MCF 10A (cell line): Measurements from ENCODE around the gene MAP3K8. TPM values are rescaled to one million over a fixed set of nuclear protein-coding genes. Genes with fewer than 3 reads are reported as not detected.
A peak's percentile ranks its signal among the peaks of the same experiment; 100 is the strongest.

Source experiments
- BruUV-seq: library from RNA; stranded (reverse); fragments of 400-500 nt; replicated peaks from 2 replicates; lab custom pipeline; 2021; lab: Mats Ljungman, UMichigan
- CTCF ChIA-PET: fragments of 300-600 bp; sonication (Branson Sonifier 250); formaldehyde crosslinking; extraction: SDS; loops from one replicate; lab custom pipeline; 2021; ENCODE audit warnings: antibody characterized with exemption, inconsistent platforms; lab: Yijun Ruan, JAX
- POLR2A ChIA-PET: fragments of 300-600, 350-650 bp; sonication (Branson Sonifier 250); formaldehyde crosslinking; extraction: SDS; loops from one replicate; lab custom pipeline; 2020; ENCODE audit warnings: antibody characterized with exemption, inconsistent platforms; lab: Yijun Ruan, JAX
- DNase-seq: peaks from one replicate; pipeline ENCODE4 v3.0.0-alpha.2; 2018; ENCODE audit not compliant: unreplicated experiment
- H3K27ac Mint-ChIP-seq: one replicate; pipeline ENCODE4 v1.8.0; 2022; ENCODE audit warnings: mild to moderate bottlenecking, low read depth, mixed read lengths; ENCODE audit not compliant: unreplicated experiment
- H3K27me3 Mint-ChIP-seq: one replicate; pipeline ENCODE4 v1.8.0; 2022; ENCODE audit warnings: mixed read lengths; ENCODE audit not compliant: insufficient read depth, unreplicated experiment
- H3K36me3 Mint-ChIP-seq: one replicate; pipeline ENCODE4 v1.8.0; 2022; ENCODE audit warnings: mild to moderate bottlenecking, moderate library complexity, mixed read lengths; ENCODE audit not compliant: insufficient read depth, unreplicated experiment
- H3K4me1 Mint-ChIP-seq: one replicate; pipeline ENCODE4 v1.8.0; 2022; ENCODE audit warnings: mixed read lengths; ENCODE audit not compliant: insufficient read depth, unreplicated experiment
- H3K4me3 Mint-ChIP-seq: one replicate; pipeline ENCODE4 v1.8.0; 2022; ENCODE audit warnings: mild to moderate bottlenecking, moderate library complexity, mixed read lengths; ENCODE audit not compliant: unreplicated experiment
- H3K9me3 Mint-ChIP-seq: one replicate; pipeline ENCODE4 v1.8.0; 2022; ENCODE audit warnings: mixed read lengths; ENCODE audit not compliant: unreplicated experiment
- CTCF ChIP-seq: fragments of 200-600 bp; IDR thresholded peaks from one replicate; pipeline ENCODE4 v1.8.0; 2022; ENCODE audit warnings: antibody characterized with exemption, mild to moderate bottlenecking; ENCODE audit not compliant: unreplicated experiment
- intact Hi-C: fragments of 100-400 bp; cut with micrococcal nuclease; formaldehyde crosslinking; loops from 2 replicates; pipeline ENCODE4 v1.14.1; 2022
- total RNA-seq: library from RNA; stranded (reverse); gene quantifications from 2 replicates; pipeline ENCODE4 v1.2.3, GENCODE V29; 2022

The MAP3K8 gene
- total RNA-seq, 1 experiment from 2014 or later = 1.5 TPM

DNA sequence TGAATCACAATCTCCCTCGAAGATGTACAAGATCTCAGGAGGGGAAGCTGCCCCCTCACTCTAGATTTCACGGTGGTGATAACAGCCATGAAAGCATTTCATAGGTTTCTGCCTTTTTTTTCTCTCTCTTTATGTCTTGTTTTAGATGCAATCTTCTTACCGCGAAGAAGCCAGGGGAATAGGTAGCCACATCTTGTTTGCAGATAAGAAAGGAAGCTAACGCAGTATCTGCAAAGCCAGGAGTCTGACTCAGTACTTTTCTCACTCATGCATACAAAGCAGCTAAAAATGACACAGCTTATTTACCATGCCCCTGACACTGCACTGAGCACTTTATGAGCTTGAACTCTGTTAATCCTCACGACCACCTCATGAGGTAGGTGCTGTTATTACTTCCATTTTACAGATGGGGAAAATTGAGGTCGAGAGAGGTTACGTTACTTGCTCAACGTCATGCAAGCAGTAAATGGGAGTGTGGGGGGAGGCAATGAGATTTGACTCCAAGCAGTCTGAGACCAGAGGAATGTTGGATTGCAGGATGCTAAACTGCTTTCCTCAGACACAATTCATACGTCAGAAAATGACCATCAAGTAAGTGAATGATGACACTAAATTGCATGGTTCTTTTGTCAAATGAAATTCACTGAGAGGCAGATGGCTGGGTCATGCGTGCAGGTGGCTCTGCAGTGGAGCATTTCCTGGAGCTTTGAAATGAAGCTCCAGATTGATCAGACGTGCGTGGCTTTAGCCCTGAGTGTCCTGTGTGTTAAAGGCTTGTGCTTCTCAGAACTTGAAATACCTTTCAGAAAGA, 3.3 kb downstream of the MAP3K8 start:
- no peak for DNase-seq
- H3K27me3 Mint-ChIP-seq = no peaks in the 10 kb centered on the region
- BruUV-seq = no TSS peak
- ChIA-PET POLR2A (interaction anchor here (0.6 to 9.2 kb wide), 3 partner anchors 9 to 117 kb away, joined by 3 to 95 read pairs (median 4); no protein-coding TSS in a partner anchor), CTCF (interaction anchor here (0.6 kb wide), 1 partner anchor 723 kb away, joined by 3 read pairs; no protein-coding TSS in a partner anchor)
- no peak for TF ChIP-seq CTCF
- H3K27ac Mint-ChIP-seq = no peak overlapping the region
- peaks cover 22% of the 10 kb centered on the region for H3K4me1 Mint-ChIP-seq
- H3K9me3 Mint-ChIP-seq = no peaks in the 10 kb centered on the region
- peak overlapping the region; percentile 82 for H3K4me3 Mint-ChIP-seq
- peaks cover 57% of the 10 kb centered on the region for H3K36me3 Mint-ChIP-seq
- intact Hi-C loops = no loop called here

- Mint-ChIP-seq H3K27ac (no peak overlapping the region), H3K36me3 (peaks cover 61% of the 10 kb centered on the region), H3K4me3 (no peak overlapping the region), H3K4me1 (peaks cover 18% of the 10 kb centered on the region), H3K9me3 (no peaks in the 10 kb centered on the region), H3K27me3 (no peaks in the 10 kb centered on the region)
- DNase-seq = no peak
- BruUV-seq = no TSS peak
- intact Hi-C loops = no loop called here
- TF ChIP-seq CTCF = no peak
- POLR2A ChIA-PET = interaction anchor here (1.7 to 9.2 kb wide), 2 partner anchors 8 to 17 kb away, joined by 4 to 95 read pairs; no protein-coding TSS in a partner anchor
- CTCF ChIA-PET = interaction anchor here (0.6 kb wide), 2 partner anchors 23 to 724 kb away, joined by 3 read pairs; no protein-coding TSS in a partner anchor
Observed at GRCh38 chr10:30438021-30438850, 4.3 kb downstream of the MAP3K8 start.

- Mint-ChIP-seq H3K9me3 (no peaks in the 10 kb centered on the region), H3K4me3 (no peak overlapping the region), H3K36me3 (peaks cover 60% of the 10 kb centered on the region), H3K27me3 (no peaks in the 10 kb centered on the region), H3K4me1 (peaks cover 21% of the 10 kb centered on the region), H3K27ac (no peak overlapping the region)
- no peak for TF ChIP-seq CTCF
- CTCF ChIA-PET = no interaction called here
- no peak for DNase-seq
- POLR2A ChIA-PET = interaction anchor here (0.5 kb wide), 1 partner anchor 140 kb away, joined by 3 read pairs; no protein-coding TSS in a partner anchor
- BruUV-seq = no TSS peak
- intact Hi-C loops = no loop called here
Observed at GRCh38 chr10:30439931-30440330, 5.9 kb downstream of the MAP3K8 start.
